H9 (cell line): ENCODE results near the gene CHD6. TPM values are rescaled to one million over a fixed set of nuclear protein-coding genes. Genes with fewer than 3 reads are reported as not detected.

Experiments used
- DNase-seq: peaks from one replicate; pipeline ENCODE4 v3.0.0-alpha.2; 2017
- H2AFZ ChIP-seq: one replicate; pipeline ENCODE4 v1.6.1; 2013; ENCODE audit warnings: mild to moderate bottlenecking, low read length, control low read depth, moderate library complexity
- H2AK5ac ChIP-seq: 2 replicates; pipeline ENCODE4 v1.6.1; 2013; ENCODE audit warnings: low read length, control low read depth, mixed read lengths; ENCODE audit not compliant: insufficient read length
- H2BK120ac ChIP-seq: one replicate; pipeline ENCODE4 v1.6.1; 2013; ENCODE audit warnings: low read depth, mild to moderate bottlenecking, low read length, control low read depth, inconsistent platforms; ENCODE audit not compliant: poor library complexity, severe bottlenecking
- H2BK12ac ChIP-seq: 2 replicates; pipeline ENCODE4 v1.6.1; 2013; ENCODE audit warnings: low read length, control low read depth, mixed read lengths, low read depth; ENCODE audit not compliant: insufficient read length
- H2BK15ac ChIP-seq: 2 replicates; pipeline ENCODE4 v1.6.1; 2013; ENCODE audit warnings: low read depth, low read length, control low read depth
- H2BK20ac ChIP-seq: one replicate; pipeline ENCODE4 v1.6.1; 2013; ENCODE audit warnings: low read depth, mild to moderate bottlenecking, low read length, control low read depth, inconsistent platforms; ENCODE audit not compliant: poor library complexity, severe bottlenecking
- H2BK5ac ChIP-seq: 2 replicates; pipeline ENCODE4 v1.6.1; 2013; ENCODE audit warnings: low read length, control low read depth, mixed read lengths; ENCODE audit not compliant: insufficient read length
- H3K14ac ChIP-seq: 2 replicates; pipeline ENCODE4 v1.6.1; 2013; ENCODE audit warnings: low read length, control low read depth; ENCODE audit not compliant: insufficient read depth
- H3K18ac ChIP-seq: 2 replicates; pipeline ENCODE4 v1.6.1; 2013; ENCODE audit warnings: low read depth, mild to moderate bottlenecking, mixed read lengths, low read length, control low read depth; ENCODE audit not compliant: insufficient read length
- H3K23ac ChIP-seq: 2 replicates; pipeline ENCODE4 v1.6.1; 2013; ENCODE audit warnings: low read length, control low read depth, mixed read lengths, low read depth; ENCODE audit not compliant: insufficient read length
- H3K23me2 ChIP-seq: 2 replicates; pipeline ENCODE4 v1.6.1; 2013; ENCODE audit warnings: low read depth, mild to moderate bottlenecking, mixed read lengths, low read length, control low read depth; ENCODE audit not compliant: insufficient read length, poor library complexity, severe bottlenecking
- H3K27ac ChIP-seq: 2 replicates; pipeline ENCODE4 v1.5.1; 2013; ENCODE audit warnings: low read length, control low read depth, mixed read lengths, low read depth; ENCODE audit not compliant: insufficient read length
- H3K27me3 ChIP-seq: 2 replicates; pipeline ENCODE4 v1.6.1; 2013; ENCODE audit warnings: low read length, control low read depth, inconsistent platforms; ENCODE audit not compliant: insufficient read depth
- H3K4ac ChIP-seq: 2 replicates; pipeline ENCODE4 v1.6.1; 2013; ENCODE audit warnings: low read depth, mild to moderate bottlenecking, control low read depth, inconsistent platforms, low read length, moderate library complexity
- H3K4me1 ChIP-seq: 2 replicates; pipeline ENCODE4 v1.6.1; 2013; ENCODE audit warnings: low read length, control low read depth, inconsistent platforms; ENCODE audit not compliant: insufficient read depth
- H3K4me2 ChIP-seq: 2 replicates; pipeline ENCODE4 v1.6.1; 2013; ENCODE audit warnings: low read length, control low read depth, mixed read lengths; ENCODE audit not compliant: insufficient read length, insufficient read depth
- H3K56ac ChIP-seq: 2 replicates; pipeline ENCODE4 v1.6.1; 2013; ENCODE audit warnings: low read depth, mild to moderate bottlenecking, mixed read lengths, low read length, control low read depth; ENCODE audit not compliant: insufficient read length
- H3K79me1 ChIP-seq: 2 replicates; pipeline ENCODE4 v1.6.1; 2013; ENCODE audit warnings: low read depth, mild to moderate bottlenecking, moderate library complexity, low read length, control low read depth, inconsistent platforms; ENCODE audit not compliant: insufficient read depth, poor library complexity, severe bottlenecking
- H3K79me2 ChIP-seq: 2 replicates; pipeline ENCODE4 v1.6.1; 2013; ENCODE audit warnings: low read length, control low read depth, inconsistent platforms; ENCODE audit not compliant: insufficient read depth
- H3K9ac ChIP-seq: 2 replicates; pipeline ENCODE4 v1.6.1; 2013; ENCODE audit warnings: low read length, control low read depth, mixed read lengths; ENCODE audit not compliant: insufficient read length; ENCODE audit errors: extremely low read depth
- H3K9me3 ChIP-seq: one replicate; pipeline ENCODE4 v1.6.1; 2013; ENCODE audit warnings: low read depth, low read length, inconsistent platforms; ENCODE audit not compliant: control insufficient read depth
- H3T11ph ChIP-seq: one replicate; pipeline ENCODE4 v1.6.1; 2013; ENCODE audit warnings: mild to moderate bottlenecking, low read length, control low read depth, inconsistent platforms
- H4K20me1 ChIP-seq: one replicate; pipeline ENCODE4 v1.6.1; 2013; ENCODE audit not compliant: control insufficient read depth, insufficient read length, insufficient read depth
- H4K5ac ChIP-seq: 2 replicates; pipeline ENCODE4 v1.6.1; 2013; ENCODE audit warnings: low read depth, mild to moderate bottlenecking, mixed read lengths, low read length, control low read depth; ENCODE audit not compliant: insufficient read length
- H4K8ac ChIP-seq: replicated peaks from 2 replicates; pipeline ENCODE4 v1.6.1; 2013; ENCODE audit warnings: low read length, control low read depth, mixed read lengths, low read depth; ENCODE audit not compliant: insufficient read length
- H4K91ac ChIP-seq: 2 replicates; pipeline ENCODE4 v1.6.1; 2013; ENCODE audit warnings: low read depth, mild to moderate bottlenecking, moderate library complexity, mixed read lengths, low read length, control low read depth; ENCODE audit not compliant: insufficient read length
- H3K27ac Mint-ChIP-seq, 3 experiments: 2 replicates in 2 of 3; 3 replicates in 1 of 3; pipeline ENCODE4 v1.8.0; 2020 to 2021; ENCODE audit warnings: mixed read lengths in 3 of 3, mild to moderate bottlenecking in 1 of 3, moderate library complexity in 1 of 3
- H3K27me3 Mint-ChIP-seq: 2 replicates; pipeline ENCODE4 v1.8.0; 2021; ENCODE audit warnings: low read depth, mild to moderate bottlenecking, moderate library complexity, mixed read lengths
- H3K36me3 Mint-ChIP-seq, 3 experiments: 2 replicates in 2 of 3; 3 replicates in 1 of 3; pipeline ENCODE4 v1.8.0; 2020 to 2021; ENCODE audit warnings: low read depth in 3 of 3, mixed read lengths in 3 of 3; ENCODE audit not compliant: insufficient read depth in 1 of 3
- H3K4me1 Mint-ChIP-seq, 2 experiments: 2 replicates each; pipeline ENCODE4 v1.8.0; 2020; ENCODE audit warnings: mixed read lengths in 2 of 2
- H3K4me3 Mint-ChIP-seq, 2 experiments: 2 replicates in 1 of 2; 3 replicates in 1 of 2; pipeline ENCODE4 v1.8.0; 2020 to 2021; ENCODE audit warnings: mild to moderate bottlenecking in 2 of 2, mixed read lengths in 2 of 2, moderate library complexity in 1 of 2
- H3K9me3 Mint-ChIP-seq, 2 experiments: 2 replicates in 1 of 2; 3 replicates in 1 of 2; pipeline ENCODE4 v1.8.0; 2020; ENCODE audit warnings: mild to moderate bottlenecking in 2 of 2, mixed read lengths in 2 of 2, moderate library complexity in 1 of 2
- WGBS: extraction: QIAGEN DNeasy Blood & Tissue Kit; methylation state at CpG from one replicate; pipeline ENCODE4 v1.1.7; 2013; ENCODE audit warnings: missing lambda C conversion rate, low lambda C conversion rate, mixed read lengths; ENCODE audit not compliant: insufficient read length; ENCODE audit errors: extremely low coverage; 5-methylcytosine and 5-hydroxymethylcytosine counted together
- total RNA-seq: library from RNA; stranded (reverse); gene quantifications from 2 replicates; pipeline ENCODE4 v1.2.1, GENCODE V29; 2021
- TF ChIP-seq, protein P1 (sequence below): fragments of 200-600 bp; sonication (generic); conservative IDR thresholded peaks from 3 replicates; pipeline ENCODE4 v1.8.0; 2021; ENCODE audit warnings: antibody characterized with exemption, mild to moderate bottlenecking

CHD6 gene
- total RNA-seq, 1 experiment from 2014 or later: 51.5 TPM

- H3K79me1 ChIP-seq: peaks cover 7% of the 10 kb centered on the region
- H4K91ac ChIP-seq: no peak overlapping the region
- no peak overlapping the region for H3T11ph ChIP-seq
- H3K14ac ChIP-seq: no peak overlapping the region
- H2BK5ac ChIP-seq: no peak overlapping the region
- no peak overlapping the region for H2AFZ ChIP-seq
- H3K18ac ChIP-seq: no peak overlapping the region
- peaks cover 30% of the 10 kb centered on the region for H3K79me2 ChIP-seq
- DNase-seq: no peak
- no peak overlapping the region for H3K23ac ChIP-seq
- H3K9ac ChIP-seq: no peak overlapping the region
- peaks cover 2% of the 10 kb centered on the region for H4K20me1 ChIP-seq
- H2BK15ac ChIP-seq: no peak overlapping the region
- TF ChIP-seq, protein P1, sequence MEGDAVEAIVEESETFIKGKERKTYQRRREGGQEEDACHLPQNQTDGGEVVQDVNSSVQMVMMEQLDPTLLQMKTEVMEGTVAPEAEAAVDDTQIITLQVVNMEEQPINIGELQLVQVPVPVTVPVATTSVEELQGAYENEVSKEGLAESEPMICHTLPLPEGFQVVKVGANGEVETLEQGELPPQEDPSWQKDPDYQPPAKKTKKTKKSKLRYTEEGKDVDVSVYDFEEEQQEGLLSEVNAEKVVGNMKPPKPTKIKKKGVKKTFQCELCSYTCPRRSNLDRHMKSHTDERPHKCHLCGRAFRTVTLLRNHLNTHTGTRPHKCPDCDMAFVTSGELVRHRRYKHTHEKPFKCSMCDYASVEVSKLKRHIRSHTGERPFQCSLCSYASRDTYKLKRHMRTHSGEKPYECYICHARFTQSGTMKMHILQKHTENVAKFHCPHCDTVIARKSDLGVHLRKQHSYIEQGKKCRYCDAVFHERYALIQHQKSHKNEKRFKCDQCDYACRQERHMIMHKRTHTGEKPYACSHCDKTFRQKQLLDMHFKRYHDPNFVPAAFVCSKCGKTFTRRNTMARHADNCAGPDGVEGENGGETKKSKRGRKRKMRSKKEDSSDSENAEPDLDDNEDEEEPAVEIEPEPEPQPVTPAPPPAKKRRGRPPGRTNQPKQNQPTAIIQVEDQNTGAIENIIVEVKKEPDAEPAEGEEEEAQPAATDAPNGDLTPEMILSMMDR: no peak
- Mint-ChIP-seq H3K9me3 (peaks cover 0 to 9% of the 10 kb centered on the region in 2 experiments; a peak in 3 of 5 replicates), H3K4me3 (no peak overlapping the region), H3K36me3 (peaks cover 0 to 7% (median 6%) of the 10 kb centered on the region in 3 experiments; a peak in 4 of 7 replicates), H3K4me1 (peaks cover 43 to 51% of the 10 kb centered on the region in 2 experiments), H3K27ac (peak overlapping the region in 2 of 3 experiments; percentile 35 to 81; a peak in 2 of 7 replicates), H3K27me3 (no peaks in the 10 kb centered on the region)
- no peak overlapping the region for H2BK20ac ChIP-seq
- no peak overlapping the region for H2AK5ac ChIP-seq
- WGBS: no CpG with 5 or more reads among the region's 7 CpGs
- peaks cover 2% of the 10 kb centered on the region; the same call in 1 of the 2 replicates for H3K4me1 ChIP-seq
- H4K5ac ChIP-seq: no peak overlapping the region
- H2BK120ac ChIP-seq: peak overlapping the region; percentile 23
- no peak overlapping the region for H3K56ac ChIP-seq
- H2BK12ac ChIP-seq: no peak overlapping the region
- H3K27ac ChIP-seq: no peak overlapping the region
- H3K27me3 ChIP-seq: no peaks in the 10 kb centered on the region
- no peak overlapping the region for H4K8ac ChIP-seq
- no peak overlapping the region for H3K4ac ChIP-seq
- H3K4me2 ChIP-seq: no peak overlapping the region
- no peaks in the 10 kb centered on the region for H3K9me3 ChIP-seq
- H3K23me2 ChIP-seq: no peaks in the 10 kb centered on the region
Observed at GRCh38 chr20:41574802-41575389, 43.3 kb downstream of the CHD6 start.
